Measurements from ENCODE around the gene SYCE3. TPM values are rescaled to one million over a fixed set of nuclear protein-coding genes. Genes with fewer than 3 reads are reported as not detected.
A peak's percentile ranks its signal among the peaks of the same experiment; 100 is the strongest.

The SYCE3 gene
- total RNA-seq, 1 donor from 2014 or later: not detected

- DNase-seq (ENCODE audit: low read depth in 2 of 2): no peak
These were observed 14.3 kb upstream of the SYCE3 start for GRCh38 chr22:50576806-50577696.

DNA sequence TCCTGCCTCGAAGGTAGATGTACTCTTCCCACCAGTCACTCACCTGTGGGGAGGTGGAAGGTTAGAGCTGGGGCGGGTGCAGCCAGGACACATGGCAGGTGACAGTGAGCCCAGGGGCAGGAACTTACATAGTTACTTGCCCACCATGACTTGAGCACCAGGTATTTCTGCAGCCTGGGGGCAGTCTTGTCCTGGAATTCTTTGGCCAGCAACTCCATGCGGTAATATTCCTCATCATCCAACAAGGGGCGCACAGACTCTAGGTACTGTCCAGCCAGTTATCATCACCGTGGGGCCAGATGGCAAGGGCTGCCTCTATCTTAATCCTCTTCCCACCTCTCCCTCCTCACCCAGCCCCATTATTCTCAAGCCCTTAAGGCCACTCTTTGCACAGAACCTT lies 13.4 kb upstream of the SYCE3 start:
- DNase-seq (ENCODE audit: low read depth in 2 of 2): peak; percentile 72 to 87

GRCh38 chr22:50575426-50575941 lies 12.8 kb upstream of the SYCE3 start:
- no peak for DNase-seq (ENCODE audit: low read depth in 2 of 2)

GRCh38 chr22:50574383-50574755 lies 11.7 kb upstream of the SYCE3 start:
- no peak for DNase-seq (ENCODE audit: low read depth in 2 of 2)

GRCh38 chr22:50573491-50574382 lies 11.0 kb upstream of the SYCE3 start:
- DNase-seq (ENCODE audit: low read depth in 2 of 2): no peak

GRCh38 chr22:50572965-50573364 lies 10.2 kb upstream of the SYCE3 start:
- DNase-seq (ENCODE audit: low read depth in 2 of 2): no peak

DNA sequence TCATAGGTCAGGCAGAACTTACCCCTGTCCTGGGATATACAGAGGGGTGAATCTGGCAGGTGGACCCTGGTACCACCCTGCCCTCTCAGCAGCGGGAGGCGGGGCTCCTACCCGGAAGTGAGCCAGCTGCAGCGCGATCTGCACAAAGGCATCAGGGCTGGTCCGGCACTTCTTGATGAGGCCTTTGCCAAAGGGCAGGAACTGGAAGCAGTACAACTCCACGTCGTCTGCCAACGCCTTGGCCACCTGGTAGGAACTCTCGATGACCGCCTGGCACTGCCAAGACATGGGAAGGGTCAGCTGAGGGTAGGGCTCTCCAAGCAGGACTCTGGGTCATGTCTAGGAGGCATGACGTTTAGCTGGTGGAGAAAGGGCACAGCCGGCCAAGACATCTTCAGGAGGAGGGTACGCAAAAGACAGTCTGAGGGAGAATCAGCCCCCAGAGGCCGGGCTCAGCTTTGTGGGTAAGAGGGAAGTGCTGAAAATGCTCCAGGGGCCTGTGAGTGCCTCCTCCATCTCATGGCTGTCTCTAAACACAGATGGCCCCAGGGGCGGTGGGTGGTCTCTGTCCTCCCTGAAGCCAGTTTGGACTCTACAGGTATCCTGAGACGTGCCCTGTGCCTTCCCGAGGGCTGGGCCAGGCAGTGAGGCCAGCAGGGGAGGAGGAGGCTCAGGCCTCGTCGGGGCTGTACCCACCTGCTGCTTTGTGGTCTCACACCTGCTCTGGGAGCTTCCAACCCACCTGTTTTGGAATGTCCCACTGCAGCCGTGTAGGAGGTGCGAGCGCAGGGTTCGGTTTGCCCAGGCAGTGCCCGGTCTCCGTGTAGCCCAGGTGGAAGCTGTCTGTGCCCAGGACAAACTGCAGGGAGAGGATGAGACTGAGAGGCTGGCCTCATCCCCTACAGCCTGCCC lies 8.8 kb upstream of the SYCE3 start:
- DNase-seq (ENCODE audit: low read depth in 2 of 2): no peak

- no peak for DNase-seq (ENCODE audit: low read depth in 2 of 2)
These were observed 8.1 kb upstream of the SYCE3 start for GRCh38 chr22:50570861-50571260.

- DNase-seq (ENCODE audit: low read depth in 2 of 2): no peak
These were observed 7.3 kb upstream of the SYCE3 start for GRCh38 chr22:50569896-50570535.

DNA sequence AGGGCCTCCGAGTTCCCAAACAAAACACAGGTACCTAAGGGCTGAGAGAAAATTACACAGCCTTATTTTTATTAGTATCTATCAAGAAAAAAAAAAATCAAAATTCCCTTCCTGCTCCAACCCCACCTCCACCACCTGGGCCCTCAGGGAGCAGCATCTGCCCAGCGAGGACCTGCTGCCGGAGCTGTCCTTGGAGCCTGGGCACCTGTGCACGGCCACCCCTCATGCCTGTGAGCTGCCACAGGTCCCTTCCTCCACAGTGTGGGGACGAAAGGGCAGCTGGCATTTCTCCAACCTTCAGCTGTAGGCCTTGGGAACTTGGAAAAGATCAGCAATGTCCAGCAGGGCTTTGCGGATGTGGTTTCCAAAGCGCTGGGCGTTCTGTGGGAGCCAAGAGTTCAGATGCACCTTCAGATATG lies 6.3 kb upstream of the SYCE3 start:
- no peak for DNase-seq (ENCODE audit: low read depth in 2 of 2)

DNA sequence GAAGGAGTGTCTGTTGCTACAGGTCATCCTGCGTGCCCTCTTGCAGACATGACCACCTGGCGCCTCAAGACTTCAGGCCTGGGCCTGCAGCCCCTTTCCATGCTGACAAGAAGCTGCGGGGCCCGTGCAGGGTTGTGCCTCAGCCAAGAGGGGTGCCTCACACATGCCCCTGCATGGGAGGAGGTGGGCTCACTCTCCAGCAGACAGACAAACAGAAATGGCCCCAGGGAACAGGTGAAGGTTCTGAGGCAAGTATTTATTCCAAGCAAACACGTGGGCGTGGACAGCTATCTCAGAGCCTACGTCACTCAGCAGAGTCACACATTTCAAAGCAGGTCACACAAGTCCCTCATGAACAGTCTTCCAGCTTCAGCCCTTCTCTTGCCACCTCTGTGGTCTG lies 5.9 kb upstream of the SYCE3 start:
- no peak for DNase-seq (ENCODE audit: low read depth in 2 of 2)

GRCh38 chr22:50567721-50568252 lies 5.1 kb upstream of the SYCE3 start:
- no peak for DNase-seq (ENCODE audit: low read depth in 2 of 2)

DNA sequence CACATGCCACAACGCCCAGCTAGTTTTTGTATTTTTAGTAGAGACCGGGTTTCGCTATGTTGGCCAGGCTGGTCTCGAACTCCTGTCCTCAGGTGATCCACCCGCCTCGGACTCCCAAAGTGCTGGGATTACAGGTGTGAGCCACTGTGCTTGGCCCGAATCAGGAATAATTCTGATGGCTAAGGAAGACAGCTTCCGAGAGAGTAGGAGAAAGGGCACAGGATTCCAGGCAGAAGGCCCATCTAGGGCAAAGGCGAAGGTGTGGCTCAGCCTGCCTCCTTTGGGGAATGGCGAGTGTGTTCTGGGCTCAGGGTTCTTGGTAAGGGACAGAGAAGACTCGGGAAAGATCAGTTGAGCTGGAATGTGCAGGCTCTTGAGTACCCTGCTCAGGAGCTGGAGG lies 1.6 kb upstream of the SYCE3 start:
- no peak for DNase-seq (ENCODE audit: low read depth in 2 of 2)

DNA sequence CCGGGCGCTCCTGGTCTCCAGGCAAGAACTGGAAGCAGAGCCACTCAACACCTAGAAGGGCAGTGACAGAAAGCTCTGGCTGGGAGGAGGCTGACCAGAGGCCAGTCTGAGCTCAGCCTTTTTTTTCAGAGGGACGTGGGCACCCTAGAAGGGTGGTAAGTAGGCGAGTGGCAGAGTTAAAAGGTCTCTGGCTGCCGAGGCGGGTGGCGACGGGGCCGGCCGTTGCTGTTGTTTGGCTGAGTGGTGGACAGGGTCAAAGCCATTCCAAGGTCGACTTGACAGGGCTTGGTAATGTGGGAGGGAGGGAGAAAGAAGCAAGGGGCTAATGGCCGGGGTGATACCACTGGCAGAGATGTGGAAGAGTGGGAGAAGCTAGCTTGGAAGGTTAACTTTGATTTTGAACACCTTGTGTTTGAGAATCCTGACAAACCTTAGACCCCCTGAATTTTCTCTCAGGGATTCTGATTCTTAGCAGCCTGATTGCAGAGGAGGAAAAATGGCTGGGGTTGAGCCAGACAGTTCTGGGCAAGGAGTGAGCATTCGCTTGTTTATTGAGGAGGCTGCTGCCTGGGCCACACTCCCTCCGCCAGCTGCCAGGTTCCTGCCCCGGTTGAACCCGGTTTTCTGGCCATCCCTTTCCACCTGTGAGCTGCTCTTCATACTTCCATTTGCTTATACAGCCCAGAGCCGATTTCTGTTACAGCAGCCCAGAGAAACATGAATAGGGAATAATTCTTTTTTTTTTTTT lies 868 bp upstream of the SYCE3 start:
- no peak for DNase-seq (ENCODE audit: low read depth in 2 of 2)

- DNase-seq (ENCODE audit: low read depth in 2 of 2): no peak
These were observed 1.0 kb downstream of the SYCE3 start for GRCh38 chr22:50561401-50562358.

- no peak for DNase-seq (ENCODE audit: low read depth in 2 of 2)
These were observed 2.7 kb downstream of the SYCE3 start for GRCh38 chr22:50560034-50560433.

- DNase-seq (ENCODE audit: low read depth in 2 of 2): no peak
These were observed 6.0 kb downstream of the SYCE3 start for GRCh38 chr22:50556703-50557102.

- no peak for DNase-seq (ENCODE audit: low read depth in 2 of 2)
These were observed 9.4 kb downstream of the SYCE3 start for GRCh38 chr22:50553310-50553709.
